ENCODE measurements around the gene MUC20.
"Not testable (repeated sequence)": the region's sequence is repeated elsewhere in the genome, so short reads cannot be mapped to it uniquely, and the experiment has no call there.

Gene MUC20

GRCh38 chr3:195731356-195731905 is 10.7 kb downstream of the MUC20 start:
- no peak for DNase-seq (ENCODE audit: low read depth)

GRCh38 chr3:195732940-195733339 is 12.2 kb downstream of the MUC20 start:
- no peak for DNase-seq (ENCODE audit: low read depth)

- no peak for DNase-seq (ENCODE audit: low read depth)
Measured at GRCh38 chr3:195735036-195735695, 14.4 kb downstream of the MUC20 start.

GRCh38 chr3:195736866-195737490 is 16.2 kb downstream of the MUC20 start:
- no peak for DNase-seq (ENCODE audit: low read depth)

- DNase-seq (ENCODE audit: low read depth), result not testable (repeated sequence)
Measured at GRCh38 chr3:195737782-195738181, 17.0 kb downstream of the MUC20 start.

GRCh38 chr3:195738274-195739044 is 17.7 kb downstream of the MUC20 start:
- no peak for DNase-seq (ENCODE audit: low read depth)

- no peak for DNase-seq (ENCODE audit: low read depth)
Measured at GRCh38 chr3:195739561-195740111, 18.9 kb downstream of the MUC20 start.

GRCh38 chr3:195744437-195744836 is 23.7 kb downstream of the MUC20 start:
- no peak for DNase-seq (ENCODE audit: low read depth)

- DNase-seq (ENCODE audit: low read depth), result no peak
Measured at GRCh38 chr3:195746346-195746745, 25.6 kb downstream of the MUC20 start.

GRCh38 chr3:195746751-195747150 is 26.0 kb downstream of the MUC20 start:
- no peak for DNase-seq (ENCODE audit: low read depth)

GRCh38 chr3:195748661-195749060 is 27.9 kb downstream of the MUC20 start:
- no peak for DNase-seq (ENCODE audit: low read depth)

- not testable (repeated sequence) for DNase-seq (ENCODE audit: low read depth)
Measured at GRCh38 chr3:195749101-195749500, 28.3 kb downstream of the MUC20 start.

GRCh38 chr3:195750797-195751520 is 30.2 kb downstream of the MUC20 start:
- no peak for DNase-seq (ENCODE audit: low read depth)

GRCh38 chr3:195751560-195751959 is 30.8 kb downstream of the MUC20 start:
- no peak for DNase-seq (ENCODE audit: low read depth)

- no peak for DNase-seq (ENCODE audit: low read depth)
Measured at GRCh38 chr3:195752066-195752465, 31.3 kb downstream of the MUC20 start.

- DNase-seq (ENCODE audit: low read depth), result no peak
Measured at GRCh38 chr3:195752546-195753331, 32.0 kb downstream of the MUC20 start.

- no peak for DNase-seq (ENCODE audit: low read depth)
Measured at GRCh38 chr3:195753581-195753980, 32.8 kb downstream of the MUC20 start.

- DNase-seq (ENCODE audit: low read depth), result no peak
Measured at GRCh38 chr3:195754141-195754540, 33.4 kb downstream of the MUC20 start.

GRCh38 chr3:195754906-195755305 is 34.1 kb downstream of the MUC20 start:
- DNase-seq (ENCODE audit: low read depth), result no peak

GRCh38 chr3:195755391-195755790 is 34.6 kb downstream of the MUC20 start:
- DNase-seq (ENCODE audit: low read depth), result no peak
